GM12864 (cell line): Measurements from ENCODE around the gene DSP.

Source experiments
- DNase-seq: peaks from one replicate; pipeline ENCODE4 v3.0.0-alpha.2; 2011; ENCODE audit warnings: low read depth
- H3K4me3 ChIP-seq: 2 replicates; pipeline ENCODE4 v1.5.1; 2011; ENCODE audit warnings: mild to moderate bottlenecking, low read depth, low read length, control low read depth
- CTCF ChIP-seq: IDR thresholded peaks from 2 replicates; pipeline ENCODE4 v1.5.1; 2011; ENCODE audit warnings: low read depth, mild to moderate bottlenecking, moderate library complexity, low read length, control low read depth, inconsistent platforms; ENCODE audit errors: missing control alignments

The DSP gene

GRCh38 chr6:7522873-7523272 lies 18.6 kb upstream of the DSP start:
- no peak for DNase-seq

GRCh38 chr6:7523922-7524321 lies 17.5 kb upstream of the DSP start:
- DNase-seq: no peak
- no peak for TF ChIP-seq CTCF
- H3K4me3 ChIP-seq: no peak overlapping the region

More at GRCh38 chr6:7522873-7523272, 18.6 kb upstream of the DSP start:
- H3K4me3 ChIP-seq: no peak overlapping the region
- no peak for TF ChIP-seq CTCF

GRCh38 chr6:7526755-7527154 lies 14.7 kb upstream of the DSP start:
- no peak for TF ChIP-seq CTCF
- no peak overlapping the region for H3K4me3 ChIP-seq
- no peak for DNase-seq

- DNase-seq: no peak
- TF ChIP-seq CTCF: no peak
Measured at GRCh38 chr6:7528565-7528964, 12.9 kb upstream of the DSP start.

GRCh38 chr6:7529141-7529540 lies 12.3 kb upstream of the DSP start:
- TF ChIP-seq CTCF: no peak
- H3K4me3 ChIP-seq: no peak overlapping the region
- no peak for DNase-seq

More at GRCh38 chr6:7528565-7528964, 12.9 kb upstream of the DSP start:
- H3K4me3 ChIP-seq: no peak overlapping the region

- DNase-seq: no peak
Measured at GRCh38 chr6:7532232-7532631, 9.2 kb upstream of the DSP start.

More at GRCh38 chr6:7532232-7532631, 9.2 kb upstream of the DSP start:
- H3K4me3 ChIP-seq: no peak overlapping the region
- TF ChIP-seq CTCF: no peak
